ENCODE measurements around the gene ABCA2.

ABCA2 gene, protein sequence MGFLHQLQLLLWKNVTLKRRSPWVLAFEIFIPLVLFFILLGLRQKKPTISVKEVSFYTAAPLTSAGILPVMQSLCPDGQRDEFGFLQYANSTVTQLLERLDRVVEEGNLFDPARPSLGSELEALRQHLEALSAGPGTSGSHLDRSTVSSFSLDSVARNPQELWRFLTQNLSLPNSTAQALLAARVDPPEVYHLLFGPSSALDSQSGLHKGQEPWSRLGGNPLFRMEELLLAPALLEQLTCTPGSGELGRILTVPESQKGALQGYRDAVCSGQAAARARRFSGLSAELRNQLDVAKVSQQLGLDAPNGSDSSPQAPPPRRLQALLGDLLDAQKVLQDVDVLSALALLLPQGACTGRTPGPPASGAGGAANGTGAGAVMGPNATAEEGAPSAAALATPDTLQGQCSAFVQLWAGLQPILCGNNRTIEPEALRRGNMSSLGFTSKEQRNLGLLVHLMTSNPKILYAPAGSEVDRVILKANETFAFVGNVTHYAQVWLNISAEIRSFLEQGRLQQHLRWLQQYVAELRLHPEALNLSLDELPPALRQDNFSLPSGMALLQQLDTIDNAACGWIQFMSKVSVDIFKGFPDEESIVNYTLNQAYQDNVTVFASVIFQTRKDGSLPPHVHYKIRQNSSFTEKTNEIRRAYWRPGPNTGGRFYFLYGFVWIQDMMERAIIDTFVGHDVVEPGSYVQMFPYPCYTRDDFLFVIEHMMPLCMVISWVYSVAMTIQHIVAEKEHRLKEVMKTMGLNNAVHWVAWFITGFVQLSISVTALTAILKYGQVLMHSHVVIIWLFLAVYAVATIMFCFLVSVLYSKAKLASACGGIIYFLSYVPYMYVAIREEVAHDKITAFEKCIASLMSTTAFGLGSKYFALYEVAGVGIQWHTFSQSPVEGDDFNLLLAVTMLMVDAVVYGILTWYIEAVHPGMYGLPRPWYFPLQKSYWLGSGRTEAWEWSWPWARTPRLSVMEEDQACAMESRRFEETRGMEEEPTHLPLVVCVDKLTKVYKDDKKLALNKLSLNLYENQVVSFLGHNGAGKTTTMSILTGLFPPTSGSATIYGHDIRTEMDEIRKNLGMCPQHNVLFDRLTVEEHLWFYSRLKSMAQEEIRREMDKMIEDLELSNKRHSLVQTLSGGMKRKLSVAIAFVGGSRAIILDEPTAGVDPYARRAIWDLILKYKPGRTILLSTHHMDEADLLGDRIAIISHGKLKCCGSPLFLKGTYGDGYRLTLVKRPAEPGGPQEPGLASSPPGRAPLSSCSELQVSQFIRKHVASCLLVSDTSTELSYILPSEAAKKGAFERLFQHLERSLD (N-terminal part only)

DNA sequence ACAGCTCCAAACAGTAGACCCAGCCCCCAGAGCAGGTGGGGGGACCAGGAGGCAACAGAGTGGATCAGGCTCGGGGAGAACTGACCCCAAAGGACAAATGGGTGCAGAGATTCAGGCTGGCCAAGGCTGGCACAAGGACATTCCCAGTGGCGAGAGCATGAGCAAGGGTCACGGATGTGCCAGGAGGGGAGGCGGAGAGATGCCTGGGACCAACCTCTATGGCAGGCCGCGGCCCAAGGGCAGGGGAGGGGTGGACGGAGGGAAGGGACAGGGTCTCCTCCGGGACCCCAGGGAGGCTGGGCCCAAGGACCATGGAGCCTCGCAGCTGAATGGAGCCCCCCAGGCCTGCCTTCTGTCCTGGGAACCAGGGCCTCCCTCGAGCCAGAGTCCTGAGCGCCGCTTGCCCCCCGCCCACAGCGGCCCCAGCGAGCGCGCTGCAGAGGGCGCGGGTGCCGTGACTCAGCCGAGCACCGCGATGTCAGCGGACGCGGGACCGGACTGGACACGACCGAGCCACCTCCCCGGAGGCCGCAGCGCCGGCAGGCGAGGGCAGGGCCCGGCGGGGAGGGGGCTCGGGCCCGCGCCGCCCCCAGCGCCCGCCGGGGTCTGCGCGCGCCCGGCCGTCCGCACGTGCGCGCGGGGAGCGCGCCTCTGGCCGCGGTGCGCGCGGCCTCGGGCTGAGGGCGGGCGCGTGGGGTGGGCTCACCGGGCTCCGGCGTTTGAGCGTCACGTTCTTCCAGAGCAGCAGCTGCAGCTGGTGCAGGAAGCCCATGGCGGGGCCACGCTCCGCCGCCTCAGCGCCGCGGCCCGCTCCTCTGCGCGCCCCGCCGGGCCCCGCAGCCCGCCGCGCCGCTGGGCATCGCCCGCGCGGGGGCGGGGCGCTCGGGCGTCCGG lies at the start of gene ABCA2:
Gene ABCA2, minus strand, starts transcription at position 869 of the 894 bp plus-strand sequence. Its CDS starts 97 bp downstream, at position 772.
- DNase-seq (ENCODE audit: low read depth in 2 of 2), result no peak

DNA sequence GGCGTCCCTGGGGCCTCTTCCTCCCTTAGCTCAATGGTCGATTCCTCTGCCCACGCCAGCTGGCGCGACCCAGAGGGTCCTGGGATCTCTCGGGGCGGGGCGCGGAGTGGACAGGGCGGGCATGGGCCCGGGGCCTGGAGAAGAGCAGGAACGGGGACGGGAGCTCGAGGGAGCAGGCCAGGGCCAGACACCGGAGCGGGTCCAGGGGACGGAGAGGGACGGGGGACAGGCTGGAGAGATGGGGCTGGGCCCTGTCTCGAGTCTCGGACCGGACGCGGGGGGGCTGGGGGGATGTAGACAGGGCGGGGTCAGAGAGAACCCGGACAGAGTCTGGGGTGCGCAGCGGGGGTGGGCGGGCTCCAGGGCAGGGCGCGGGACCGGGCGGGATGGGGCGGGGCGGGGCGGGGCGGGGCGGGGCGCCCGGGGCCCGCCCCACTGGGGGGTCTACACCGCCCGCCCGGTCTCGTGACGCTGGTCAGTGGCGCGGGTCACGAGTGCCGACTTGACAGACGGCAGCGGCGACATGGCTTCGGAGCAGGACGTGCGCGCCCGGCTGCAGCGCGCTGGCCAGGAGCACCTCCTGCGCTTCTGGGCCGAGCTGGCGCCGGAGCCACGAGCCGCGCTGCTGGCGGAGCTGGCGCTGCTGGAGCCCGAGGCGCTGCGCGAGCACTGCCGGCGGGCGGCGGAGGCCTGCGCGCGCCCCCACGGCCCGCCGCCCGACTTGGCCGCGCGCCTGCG lies 49.1 kb upstream of the ABCA2 start, which contains the start of gene UAP1L1:
Gene UAP1L1, plus strand, starts transcription at position 508 of the 738 bp plus-strand sequence. Its CDS starts 16 bp downstream, at position 524.
- peak in 1 of 2 donors; percentile 39 for DNase-seq (ENCODE audit: low read depth in 2 of 2)

DNA sequence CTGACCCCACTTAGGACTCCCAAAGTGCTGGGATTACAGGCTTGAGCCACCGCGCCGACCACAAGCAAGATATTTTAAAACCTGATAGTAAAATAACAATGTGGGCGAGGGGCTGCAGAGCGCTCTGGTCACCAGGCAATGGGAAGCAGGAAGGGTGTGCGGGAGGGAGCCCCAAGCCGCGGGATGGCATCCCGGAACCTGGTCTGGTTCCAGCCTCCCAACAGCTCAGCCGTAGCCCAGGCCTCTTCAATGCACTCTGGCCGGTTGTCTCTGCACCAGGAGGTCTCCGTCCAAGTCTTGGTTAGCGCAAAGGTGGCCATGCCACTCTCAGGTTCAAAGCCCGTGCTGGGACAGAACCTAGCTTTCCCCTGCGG lies 48.6 kb upstream of the ABCA2 start:
- no peak for DNase-seq (ENCODE audit: low read depth in 2 of 2)

DNA sequence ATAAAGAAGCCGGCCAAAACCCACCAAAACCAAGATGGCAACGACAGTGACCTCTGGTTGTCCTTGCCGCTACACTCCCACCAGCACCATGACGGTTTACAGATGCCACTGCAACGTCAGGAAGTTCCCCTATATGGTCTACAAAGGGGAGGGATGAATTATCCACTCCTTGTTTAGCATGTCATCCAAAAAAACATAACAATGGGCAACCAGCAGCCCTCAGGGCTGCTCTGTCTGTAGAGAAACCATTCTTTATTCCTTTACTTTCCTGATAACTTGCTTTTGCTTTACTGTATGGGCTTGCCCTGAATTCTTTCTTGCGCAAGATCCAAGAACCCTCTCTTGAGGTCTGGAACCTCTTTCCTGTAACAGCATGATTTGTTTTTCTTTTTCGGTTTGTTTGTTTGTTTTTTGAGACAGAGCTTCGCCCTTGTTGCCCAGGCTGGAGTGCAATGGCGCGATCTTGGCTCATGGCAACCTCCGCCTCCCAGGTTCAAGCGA lies 47.3 kb upstream of the ABCA2 start:
- DNase-seq (ENCODE audit: low read depth in 2 of 2), result no peak

DNA sequence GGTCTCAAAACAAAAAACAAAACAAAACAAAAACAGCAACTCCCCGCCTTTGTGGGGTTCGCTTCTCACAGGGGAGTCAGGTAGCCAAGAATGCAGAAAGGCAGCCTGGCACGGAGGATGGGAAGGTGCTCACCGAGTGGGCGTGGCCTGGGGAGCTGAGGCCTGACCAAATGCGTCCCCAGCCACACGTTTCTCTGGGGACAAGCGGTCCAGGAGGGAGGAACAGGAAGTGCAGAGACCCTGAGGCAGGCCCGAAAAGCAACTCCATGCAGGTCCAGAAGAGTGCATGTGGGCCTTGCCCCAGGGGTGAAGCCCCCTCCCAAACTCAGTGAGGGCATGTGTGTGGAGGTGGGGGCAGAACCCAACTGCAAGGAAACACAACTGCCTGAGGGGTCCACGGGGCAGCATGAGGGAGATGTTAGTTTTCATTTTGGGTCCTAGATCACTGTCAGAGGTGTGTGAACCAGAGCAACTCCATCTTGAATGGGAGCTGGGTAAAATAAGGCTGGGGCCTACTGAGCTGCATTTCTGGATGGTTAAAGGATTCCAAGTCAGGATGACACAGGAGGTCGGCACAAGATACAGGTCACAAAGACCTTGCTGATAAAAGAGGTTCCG lies 46.7 kb upstream of the ABCA2 start:
- no peak for DNase-seq (ENCODE audit: low read depth in 2 of 2)

DNA sequence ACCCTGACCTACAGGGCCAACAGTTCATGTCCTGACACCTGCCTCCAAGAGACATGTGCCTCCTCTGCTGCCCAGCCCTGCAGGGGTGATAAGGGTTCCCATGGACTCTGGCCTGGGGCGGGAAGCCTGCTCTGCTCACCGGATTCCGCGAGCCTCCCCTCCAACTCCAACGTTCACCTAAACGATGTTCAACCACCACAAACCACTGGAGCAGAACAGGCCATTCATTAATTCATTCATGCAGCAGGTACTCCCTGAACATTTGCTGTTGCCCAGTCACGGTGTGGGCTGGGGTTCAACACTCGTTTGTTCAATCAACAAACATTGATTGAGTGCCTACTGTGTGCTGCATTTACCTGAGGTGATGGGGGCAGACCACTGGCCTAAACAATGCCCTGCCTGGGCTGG lies 46.0 kb upstream of the ABCA2 start:
- no peak for DNase-seq (ENCODE audit: low read depth in 2 of 2)

DNA sequence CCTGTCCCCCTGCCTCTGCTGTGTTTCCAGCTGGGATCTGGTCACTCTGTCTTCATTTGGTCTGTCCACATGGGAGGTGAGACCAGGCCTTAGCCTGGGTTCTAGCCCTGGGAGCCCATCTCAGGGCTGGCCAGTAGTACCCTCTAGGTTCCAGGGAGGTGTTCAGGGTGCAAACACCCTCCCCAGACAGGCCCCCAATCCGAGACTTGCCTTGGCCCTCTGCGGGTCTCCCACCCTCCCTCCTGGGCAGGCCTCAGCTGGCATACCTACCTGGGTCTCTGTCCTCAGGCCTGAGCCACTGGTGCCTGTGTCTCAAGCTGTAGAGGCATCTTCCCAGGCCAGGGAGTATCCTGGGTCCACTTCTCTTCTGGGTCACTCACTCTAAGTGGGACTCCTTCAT lies 43.2 kb upstream of the ABCA2 start:
- DNase-seq (ENCODE audit: low read depth in 2 of 2), result no peak

DNA sequence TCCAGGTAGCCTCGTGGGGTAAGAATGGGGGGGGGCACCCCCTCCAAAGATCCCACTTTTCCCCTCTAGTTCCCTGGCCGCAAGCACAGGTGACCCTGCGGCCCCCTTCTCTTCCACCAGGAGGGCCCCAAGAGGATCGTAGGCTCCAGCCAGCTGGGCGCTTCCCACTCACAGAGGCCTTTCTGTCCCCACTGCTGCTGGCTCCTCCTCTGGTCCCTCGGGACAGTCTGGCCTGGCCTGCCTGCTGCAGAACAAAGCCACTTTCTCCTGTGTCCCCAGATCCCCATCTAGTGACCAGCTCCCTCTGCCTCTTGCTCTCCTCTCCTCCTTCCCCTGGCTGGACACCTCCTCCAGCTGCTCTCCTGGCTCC lies 42.9 kb upstream of the ABCA2 start:
- DNase-seq (ENCODE audit: low read depth in 2 of 2), result no peak

DNA sequence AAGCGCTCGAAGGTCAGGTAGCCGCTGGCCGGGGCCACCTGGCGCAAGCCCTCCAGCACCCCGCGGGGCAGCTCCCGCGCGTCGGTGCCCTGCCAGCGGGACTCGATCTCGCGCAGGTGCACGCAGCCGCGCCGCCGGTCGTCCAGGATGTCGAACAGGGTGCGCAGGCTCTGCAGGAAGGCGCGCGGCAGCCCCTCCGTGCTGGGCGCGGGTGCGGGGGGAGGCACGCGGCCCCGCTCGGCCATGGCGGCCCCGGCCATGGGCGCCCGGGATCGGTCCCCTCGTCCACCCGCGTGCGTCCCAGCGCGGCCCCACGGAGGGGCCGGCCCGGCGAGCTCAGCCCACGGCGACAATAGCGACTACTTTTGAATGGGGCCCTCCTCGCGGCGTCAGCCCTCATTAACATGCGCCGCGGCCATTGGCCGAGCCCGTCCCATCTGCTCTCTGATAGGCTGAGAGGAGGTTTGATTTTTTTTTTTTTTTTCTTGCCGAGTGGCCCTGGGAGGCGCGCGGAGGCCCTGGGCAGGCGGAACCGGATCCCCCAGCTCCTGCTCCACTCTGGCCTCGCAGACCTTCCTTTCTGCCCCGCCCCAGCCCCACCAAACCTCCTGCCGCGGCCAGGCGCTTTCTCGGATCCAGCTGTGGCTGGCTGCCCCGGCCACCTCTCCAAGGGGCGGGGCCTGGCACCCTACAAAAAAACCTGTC lies 42.3 kb upstream of the ABCA2 start, which contains the start of gene SAPCD2:
Gene SAPCD2, minus strand, starts transcription at position 357 of the 705 bp plus-strand sequence. Its CDS starts 97 bp downstream, at position 260.
- DNase-seq (ENCODE audit: low read depth in 2 of 2), result peak; percentile 73 to 79

DNA sequence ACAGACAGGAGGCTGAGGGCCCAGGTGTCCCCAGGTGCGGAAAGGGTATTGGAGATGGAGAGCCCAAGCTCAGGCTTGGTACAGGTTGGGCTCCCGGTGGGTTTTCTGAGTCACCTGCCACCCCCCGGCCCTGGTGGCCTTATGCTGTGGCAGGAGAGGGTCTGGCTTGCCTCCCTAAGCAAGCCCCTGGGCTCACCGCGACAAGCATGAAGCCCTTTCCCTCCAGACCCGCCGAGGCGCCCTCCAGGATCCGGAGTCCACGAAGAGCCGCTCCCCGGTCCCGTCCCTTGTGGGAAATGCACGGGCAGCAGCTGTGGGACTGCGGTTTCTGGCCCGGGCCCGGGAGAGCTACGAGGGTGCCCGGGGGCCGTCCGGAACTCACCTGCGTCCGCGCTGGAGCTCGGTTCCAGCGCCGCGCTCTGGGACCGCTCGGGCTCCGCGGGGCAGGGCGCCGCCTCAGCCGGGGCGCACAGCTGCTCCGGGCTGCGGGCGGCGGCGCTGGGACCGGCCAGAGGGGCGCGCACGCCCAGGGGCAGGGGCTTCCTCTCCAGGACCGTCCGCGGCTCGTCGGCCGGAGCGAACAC lies 41.6 kb upstream of the ABCA2 start:
- no peak for DNase-seq (ENCODE audit: low read depth in 2 of 2)

DNA sequence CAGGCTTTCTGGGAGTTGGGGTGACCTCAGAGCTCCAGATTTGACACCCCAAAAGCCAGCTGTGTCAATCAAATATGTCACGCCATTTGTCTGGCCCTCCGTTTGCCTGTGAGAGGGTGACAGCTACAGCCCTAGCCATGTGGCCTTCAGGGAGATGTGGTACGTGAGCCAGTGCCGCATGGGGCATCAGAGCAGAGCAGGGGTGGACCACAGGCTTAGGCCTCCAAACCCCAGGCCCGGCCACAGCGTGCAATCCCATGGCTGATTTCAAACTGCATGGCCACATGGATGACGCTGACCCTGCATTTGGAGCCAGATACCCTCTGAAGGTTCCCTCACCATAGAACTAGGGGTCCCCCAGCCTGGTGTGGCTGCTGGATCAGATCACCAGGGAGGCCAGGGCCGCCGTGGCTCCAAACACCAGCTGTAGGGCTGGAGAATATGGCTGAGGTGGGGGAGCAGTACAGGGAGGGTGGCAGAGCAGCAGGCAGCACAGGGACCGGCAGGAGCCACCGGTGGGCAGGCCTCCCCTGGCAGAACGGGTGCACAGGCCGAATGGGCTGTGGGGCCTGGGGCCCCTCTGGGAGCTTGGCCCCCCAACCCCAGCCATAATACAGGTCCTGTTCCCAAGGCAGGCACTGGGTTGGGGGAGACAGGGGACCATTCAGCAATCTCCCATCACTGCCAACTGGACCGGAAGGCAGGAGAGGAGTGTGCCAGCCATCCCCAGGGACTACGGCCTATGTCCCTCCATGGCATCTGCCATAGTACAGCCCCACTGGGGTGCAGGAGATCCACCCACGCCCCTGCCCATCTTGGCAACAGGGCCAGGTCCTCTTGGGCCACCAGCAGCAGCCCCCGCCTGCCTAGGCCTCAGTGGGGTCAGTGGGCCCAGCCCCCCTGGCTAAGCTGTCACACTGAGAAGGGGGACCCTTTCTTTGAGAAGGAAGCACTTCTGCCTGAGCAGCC lies 40.8 kb upstream of the ABCA2 start:
- no peak for DNase-seq (ENCODE audit: low read depth in 2 of 2)

DNA sequence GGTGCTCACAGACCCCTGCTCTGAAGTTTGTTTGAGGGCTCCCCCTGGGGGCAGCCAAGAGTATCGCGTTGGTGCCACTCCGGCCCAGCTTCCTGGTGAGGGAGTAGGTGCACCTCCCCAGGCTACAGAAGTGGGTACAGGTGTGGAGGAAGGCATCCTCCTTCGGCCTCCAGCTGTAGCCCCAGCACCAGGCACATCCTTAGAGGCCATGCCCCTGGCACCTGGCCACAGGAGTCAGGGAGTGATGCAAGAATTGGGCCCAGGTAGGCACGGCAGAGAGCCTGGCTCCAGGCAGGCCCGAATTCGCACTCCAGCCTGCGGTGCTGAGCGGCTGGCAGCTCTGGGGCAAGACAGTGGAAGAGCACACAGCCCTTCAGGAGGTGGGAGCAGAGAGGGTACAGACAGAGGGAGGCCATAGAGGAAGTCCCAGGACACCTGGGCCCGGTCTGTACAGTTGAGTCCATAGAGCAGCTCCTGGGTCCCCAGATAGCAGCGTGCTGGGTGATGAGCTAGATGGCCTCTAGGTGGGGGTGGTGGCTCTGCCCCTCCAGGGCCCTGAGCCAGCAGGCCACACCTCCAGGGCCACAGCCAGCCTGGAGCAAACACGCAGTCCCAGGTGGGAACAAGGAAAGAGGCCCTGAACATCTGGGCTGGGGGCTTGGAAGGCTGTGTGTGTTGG lies 40.0 kb upstream of the ABCA2 start:
- DNase-seq (ENCODE audit: low read depth in 2 of 2), result peak; percentile 72 to 77

DNA sequence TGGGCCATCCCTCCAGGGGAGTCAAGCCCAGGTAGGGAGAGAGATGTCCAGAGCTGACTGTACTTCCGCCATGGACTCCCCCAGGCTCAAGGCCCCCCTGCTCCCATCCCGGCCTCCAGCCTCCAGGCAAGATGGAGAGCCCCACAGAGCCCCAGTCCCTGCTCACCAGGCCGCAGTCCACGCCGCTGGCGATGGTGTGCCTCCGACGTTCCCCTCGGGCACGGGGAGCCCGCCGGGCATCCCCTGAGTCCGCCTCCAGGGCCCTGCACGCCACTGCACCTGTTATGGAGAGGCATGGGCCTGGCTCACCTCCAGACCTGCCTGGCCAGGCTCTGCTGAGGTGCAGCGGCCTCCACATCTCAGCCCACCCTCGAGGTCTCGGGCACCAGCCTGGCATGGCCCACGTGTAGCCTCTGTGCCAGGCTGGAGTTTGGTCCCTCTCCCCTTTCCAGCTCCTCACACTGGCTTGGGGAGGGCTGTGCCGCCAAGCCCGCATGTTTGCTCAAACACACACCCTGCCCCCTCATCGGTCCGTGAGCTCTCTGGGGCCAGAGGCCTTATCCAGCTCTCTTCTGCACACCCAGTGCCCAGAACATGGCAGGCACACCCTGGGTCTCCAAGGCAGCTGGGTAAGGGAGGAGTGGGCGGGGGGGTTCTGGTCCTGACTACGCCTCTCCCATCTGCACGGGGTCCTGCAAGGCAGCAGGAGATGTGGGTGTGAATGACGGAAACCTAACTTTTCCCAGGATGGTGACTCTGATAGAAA lies 38.2 kb upstream of the ABCA2 start:
- no peak for DNase-seq (ENCODE audit: low read depth in 2 of 2)

DNA sequence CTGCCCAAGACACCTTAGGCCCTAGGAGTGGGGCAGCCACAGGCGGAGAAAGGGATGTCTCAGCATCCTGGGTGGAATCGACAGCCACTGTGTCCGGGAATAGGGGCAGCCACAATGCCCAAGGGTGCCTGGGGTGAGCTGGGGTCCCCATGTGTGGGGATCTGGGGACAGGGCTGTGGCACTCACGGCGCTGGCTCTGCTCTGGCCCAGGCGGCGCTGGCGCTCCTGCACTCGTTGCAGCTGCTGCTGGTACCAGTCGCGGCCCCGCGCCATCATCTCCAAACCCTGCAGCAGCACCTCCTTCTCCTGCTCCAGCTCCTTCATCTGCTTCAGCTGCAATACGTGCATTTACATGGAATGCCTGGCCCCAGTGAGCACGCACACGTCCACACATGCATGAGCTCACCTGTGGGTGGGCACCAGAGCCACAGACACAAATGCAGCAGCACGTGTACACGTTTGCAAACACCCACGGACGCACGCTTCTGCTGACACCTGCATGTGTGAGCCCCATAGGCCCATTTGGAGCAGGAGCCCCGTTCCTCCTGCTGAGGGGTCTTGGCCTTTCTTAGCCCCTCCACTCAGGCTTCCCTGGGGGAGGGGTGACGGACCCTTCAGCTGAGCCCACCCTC lies 37.4 kb upstream of the ABCA2 start:
- DNase-seq (ENCODE audit: low read depth in 2 of 2), result no peak

DNA sequence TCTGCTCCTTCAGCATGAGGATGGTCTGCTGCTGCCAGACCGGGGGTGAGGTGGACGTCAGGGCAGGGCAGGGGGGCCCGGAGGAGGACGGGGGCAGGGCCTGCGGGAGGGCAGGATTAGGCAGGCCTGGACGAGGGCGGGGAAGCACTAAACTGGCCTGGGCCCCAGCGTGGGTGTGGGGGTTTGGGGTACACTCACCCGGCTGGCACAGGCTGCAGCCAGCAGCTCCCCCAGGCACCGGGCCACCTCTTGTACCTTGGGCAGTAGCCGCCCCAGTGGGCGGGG lies 36.8 kb upstream of the ABCA2 start:
- DNase-seq (ENCODE audit: low read depth in 2 of 2), result no peak
